NCI-H1105 treated with DMSO at 0.1 percent for 48 hours (cell line): ENCODE measurements around the gene OR11A1.

Experiments used
- DNase-seq: peaks from one replicate; lab custom pipeline; 2025; lab: John Stamatoyannopoulos, UW

OR11A1 gene, protein sequence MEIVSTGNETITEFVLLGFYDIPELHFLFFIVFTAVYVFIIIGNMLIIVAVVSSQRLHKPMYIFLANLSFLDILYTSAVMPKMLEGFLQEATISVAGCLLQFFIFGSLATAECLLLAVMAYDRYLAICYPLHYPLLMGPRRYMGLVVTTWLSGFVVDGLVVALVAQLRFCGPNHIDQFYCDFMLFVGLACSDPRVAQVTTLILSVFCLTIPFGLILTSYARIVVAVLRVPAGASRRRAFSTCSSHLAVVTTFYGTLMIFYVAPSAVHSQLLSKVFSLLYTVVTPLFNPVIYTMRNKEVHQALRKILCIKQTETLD

DNA sequence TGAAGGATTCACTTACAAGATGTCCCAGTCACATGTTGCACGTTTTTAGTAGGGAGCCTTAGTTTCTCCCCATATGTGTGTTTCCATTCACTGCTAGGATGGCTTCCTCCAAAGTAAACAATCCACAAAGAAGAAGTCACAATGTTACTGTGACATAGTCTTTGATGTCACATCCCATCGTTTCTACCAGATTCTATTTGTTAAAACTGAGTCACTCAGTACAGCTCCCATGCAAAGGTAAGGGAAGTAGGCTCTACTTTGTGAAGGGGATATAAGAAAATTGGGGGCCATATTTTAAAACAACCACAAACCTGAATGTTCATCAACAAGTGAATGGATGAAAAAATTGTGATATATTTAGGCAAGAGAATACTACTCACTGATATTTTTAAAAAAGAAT, at the start of gene OR11A1, which contains the start of gene OR2H1:
TSS of gene OR11A1 (minus strand) at position 101 of the 400 bp plus-strand sequence. CDS start 29,430 bp downstream, outside the sequence.
TSS of gene OR2H1 (plus strand) at position 185 of the 400 bp plus-strand sequence. CDS start 4,615 bp downstream, outside the sequence.
- no peak for DNase-seq

DNA sequence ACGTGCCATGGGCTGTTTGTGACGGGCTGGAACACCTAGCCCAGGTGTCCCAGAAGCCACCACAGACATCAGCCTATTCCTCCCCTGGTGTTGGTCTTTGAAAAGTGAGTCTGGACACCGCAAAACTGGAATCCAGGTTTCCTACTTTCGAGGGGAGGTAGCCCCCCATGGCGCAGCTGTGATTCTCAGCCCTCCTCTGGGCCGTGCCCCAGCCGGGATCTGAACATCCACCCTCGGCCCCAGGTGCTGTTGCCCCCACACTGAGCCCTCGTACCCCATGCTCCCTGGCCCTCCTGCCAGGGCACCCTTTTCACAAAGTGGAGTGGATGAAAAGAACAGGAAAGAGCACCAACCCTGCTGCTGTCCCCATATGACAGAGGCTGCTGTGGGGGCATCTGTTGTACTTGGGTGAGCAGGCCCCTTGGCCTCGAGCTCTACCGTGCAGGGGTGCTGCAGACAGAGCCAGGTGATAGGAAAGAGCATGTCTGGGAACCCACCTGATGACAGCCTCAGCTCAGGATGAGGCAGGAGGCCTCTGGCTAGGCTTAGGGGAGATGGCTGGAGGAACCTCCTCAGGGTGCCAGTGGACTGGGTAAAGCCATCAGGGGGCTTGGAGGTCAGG, 49.7 kb upstream of the OR11A1 start:
- DNase-seq, result no peak

DNA sequence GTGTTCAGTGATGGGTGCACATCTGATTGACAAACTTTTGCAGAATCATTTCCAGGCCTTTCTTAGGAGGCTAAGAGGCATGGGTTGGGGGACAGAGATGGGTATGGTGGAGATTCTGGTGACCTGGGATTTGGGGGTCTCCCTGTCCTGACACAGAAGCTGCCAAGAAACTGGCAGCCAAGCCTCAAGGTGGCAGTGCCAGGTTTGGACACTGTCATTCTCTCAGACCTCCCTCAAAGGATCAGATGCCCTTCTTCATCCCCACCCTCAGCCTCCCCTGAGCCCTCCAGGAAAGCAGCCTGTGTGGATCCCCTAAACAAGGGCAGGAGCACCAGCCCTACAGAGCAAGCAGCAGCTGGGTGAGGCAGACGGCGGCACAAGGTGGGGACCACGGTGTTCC, 48.9 kb upstream of the OR11A1 start:
- no peak for DNase-seq

DNA sequence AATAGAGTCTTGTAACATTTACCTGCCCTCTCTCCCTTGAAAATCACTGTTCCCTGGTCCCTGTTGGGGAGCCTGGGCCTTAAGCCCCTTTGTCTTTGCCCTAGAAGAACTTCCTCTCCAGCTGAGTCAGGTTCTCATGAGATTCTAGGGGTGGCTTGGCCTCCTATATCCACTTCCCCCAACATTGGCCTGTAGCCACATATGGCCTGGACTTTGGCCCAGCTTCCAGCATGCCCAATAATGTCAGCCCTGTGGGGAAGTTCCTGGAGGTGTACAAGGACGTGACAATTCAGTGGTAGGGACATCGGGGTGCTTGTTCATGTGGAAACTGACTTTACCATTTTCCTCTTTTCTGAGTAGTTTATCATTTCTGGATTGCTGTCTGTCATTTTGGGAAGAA, 48.1 kb upstream of the OR11A1 start:
- DNase-seq, result no peak

DNA sequence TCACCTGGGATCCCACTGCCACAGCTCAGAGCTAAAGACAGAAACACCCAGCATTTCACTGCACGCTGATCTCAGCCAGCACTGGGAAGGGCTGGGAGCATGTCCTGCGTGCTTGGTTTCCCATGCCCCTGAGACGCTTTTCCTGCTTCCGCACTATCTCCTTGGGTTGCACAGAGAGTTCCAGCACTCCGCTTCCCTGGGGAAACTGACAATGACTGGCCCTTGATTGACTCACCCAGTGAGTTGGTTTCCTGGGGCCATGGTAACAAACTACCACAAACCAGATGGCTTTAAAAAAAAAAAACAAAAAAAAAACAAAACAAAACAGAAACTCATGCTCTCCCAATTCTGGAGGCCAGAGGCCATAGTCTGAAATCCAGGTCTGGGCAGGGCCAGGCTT, 45.7 kb upstream of the OR11A1 start:
- DNase-seq, result no peak

DNA sequence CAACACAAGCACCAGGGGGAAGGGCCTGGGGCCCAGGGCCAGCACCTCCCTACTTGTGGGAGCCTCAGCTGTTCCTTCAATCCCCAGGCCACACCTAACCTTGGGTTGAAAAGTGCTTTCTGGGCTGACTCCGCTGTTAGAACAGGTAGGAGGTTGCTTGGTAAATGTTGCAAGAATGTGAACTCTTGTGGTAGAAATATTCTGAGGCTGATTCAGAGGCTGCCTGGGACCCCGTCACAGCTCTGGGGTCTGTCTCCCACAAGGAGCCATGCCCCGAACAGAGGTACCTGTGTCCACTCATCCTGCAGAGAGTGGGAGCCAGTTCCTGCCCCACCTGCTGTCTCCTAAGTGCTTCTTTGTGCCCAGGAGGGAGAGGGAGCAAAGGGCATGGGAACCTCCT, 45.3 kb upstream of the OR11A1 start:
- no peak for DNase-seq

DNA sequence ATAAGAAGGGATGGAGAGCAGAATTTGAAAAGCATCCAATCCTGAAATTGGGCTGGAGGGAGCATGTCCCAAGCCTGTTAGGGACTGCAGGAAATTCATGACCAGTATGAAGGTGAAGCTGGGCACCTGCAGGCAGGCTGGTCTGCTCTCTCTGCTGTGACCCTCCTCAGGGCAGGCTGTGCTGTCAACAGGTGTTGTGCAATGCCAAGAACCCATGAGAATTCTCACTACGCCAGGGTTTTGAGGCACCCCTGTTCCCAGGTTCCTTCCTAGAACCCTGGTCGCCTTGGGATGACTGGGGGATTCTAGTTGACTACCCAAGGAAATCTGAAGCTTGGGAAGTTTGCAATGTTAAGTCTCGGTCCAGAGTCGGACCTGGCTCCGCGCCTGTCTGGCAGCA, 44.2 kb upstream of the OR11A1 start:
- no peak for DNase-seq

DNA sequence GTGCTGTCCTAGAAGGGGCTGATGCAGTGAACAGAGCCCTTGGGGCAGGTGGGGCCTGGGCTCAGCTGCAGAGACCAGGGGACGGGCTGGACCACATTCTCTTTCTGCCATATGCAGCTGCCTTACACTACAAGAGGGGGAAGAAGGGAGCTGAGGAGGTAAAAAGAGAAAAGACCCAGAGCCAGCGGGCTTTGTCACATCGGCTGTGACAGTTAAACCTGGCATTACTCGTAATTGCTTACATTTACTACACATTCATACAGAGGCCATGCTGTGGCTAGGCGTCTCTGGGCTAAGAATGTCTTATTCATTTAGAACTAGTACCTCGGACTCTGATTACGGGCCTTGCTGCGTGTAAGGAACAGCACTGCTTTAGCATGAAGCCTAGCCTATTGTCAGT, 43.7 kb upstream of the OR11A1 start:
- no peak for DNase-seq

DNA sequence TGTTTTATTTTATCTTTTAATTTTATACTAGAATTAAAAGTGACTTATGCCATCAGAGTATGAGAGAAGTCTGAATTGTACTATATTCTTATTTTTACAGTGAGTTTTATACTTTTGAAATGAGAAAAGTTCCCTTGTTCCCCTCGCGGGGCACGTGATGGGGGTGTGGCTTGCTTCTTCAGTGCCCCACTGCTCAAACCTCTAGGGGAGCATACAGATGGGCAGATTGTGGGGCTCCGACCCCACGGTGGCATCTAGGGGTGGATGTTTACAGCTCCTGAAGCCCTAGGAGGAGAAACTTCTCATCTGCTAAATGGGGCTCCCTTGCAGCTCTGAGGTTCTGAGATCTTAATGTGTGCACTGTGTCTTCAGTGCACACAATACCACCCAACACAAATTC, 42.8 kb upstream of the OR11A1 start:
- DNase-seq, result no peak

DNA sequence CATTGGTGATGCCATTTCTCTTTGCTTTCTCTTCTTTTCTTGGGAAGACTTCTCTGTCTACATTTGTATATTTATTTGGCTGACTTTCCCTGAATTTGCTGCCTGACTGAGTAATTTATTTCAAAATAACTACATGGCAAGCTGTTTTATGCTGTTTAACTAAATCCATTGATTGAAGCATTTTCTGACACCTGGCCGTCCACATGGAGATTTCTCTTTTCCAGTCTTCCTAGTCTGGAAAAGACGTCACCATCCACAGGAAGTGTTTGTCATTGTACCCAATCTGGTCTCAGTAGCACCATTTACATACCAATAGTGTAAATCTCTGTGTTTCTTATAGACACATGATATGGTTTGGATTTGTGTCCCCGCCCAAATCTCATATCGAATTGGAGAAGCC, 40.1 kb upstream of the OR11A1 start:
- DNase-seq, result no peak

DNA sequence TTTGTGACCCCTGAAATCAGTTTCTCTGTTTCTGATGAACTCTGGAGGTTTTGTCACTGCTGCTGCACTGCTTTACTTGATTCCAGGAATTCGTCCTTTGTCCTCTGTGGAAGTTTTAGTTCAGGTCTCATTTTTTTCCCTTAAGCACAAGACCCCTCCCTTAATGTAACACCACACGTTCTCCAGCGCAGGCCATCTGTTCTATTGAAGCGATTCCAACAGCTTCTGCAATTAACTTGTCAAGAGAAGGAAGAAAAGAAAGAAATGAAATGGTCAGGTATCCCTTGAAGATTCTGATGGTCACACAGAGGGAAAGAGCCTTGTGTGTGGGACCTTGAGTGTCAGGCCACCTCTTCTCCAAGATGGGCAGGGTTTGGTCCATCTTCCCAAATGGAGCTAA, 38.7 kb upstream of the OR11A1 start:
- no peak for DNase-seq

DNA sequence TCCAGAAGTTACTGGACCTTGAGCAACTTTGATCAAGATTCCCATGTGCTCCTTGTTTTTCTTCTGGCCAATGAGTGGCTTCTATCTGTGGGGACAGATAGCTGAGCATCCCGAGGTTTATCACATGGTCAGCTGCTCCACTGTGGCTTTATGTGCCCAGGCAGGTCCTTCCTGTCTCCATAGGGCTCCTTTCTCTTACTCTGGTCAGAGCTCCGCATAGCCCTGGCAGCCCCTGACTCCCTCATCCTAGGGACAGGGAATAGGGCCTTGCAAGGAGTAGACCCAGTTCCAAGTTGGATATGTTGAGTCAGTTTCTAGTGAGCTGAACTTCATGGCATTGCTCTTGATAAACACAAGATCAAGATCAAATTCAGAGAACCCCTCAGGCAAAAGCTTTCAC, 37.3 kb upstream of the OR11A1 start:
- DNase-seq, result no peak

DNA sequence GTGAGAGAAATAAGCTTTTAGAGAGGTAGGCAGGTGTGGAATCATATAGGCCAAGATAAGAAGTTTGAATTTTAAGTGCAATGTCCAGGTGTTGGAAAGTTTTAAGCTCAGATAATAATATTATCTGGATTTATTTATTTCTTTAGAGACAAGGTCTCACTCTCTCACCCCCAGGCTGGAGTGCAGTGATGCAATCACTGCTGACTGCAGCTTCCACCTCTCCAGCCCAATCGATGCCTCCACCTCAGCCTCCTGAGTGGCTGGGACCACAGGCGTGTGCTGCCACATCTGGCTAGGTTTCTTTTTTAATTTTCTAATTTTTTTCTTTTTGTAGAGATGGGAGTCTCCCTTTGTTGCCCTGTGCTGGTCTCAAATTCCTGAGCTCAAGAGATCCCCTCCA, 36.4 kb upstream of the OR11A1 start:
- DNase-seq, result no peak

DNA sequence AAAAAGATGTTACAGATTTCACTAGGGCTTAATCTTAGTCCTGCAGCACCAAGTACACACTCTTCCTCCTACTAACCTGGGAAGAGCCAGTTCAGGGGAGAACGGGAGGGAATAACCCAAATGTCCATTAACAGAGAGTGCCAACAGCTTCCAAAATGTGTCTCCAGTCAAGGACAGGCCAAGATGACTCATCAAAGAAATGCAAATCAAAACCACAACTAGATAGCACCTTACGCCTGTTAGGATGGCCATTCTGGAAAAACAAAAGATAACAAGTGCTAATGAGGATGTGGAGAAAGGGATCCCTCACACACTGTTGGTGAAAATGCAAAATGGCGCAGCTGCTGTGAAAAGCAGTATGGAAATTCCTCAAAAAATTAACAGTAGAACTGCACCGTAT, 34.7 kb upstream of the OR11A1 start:
- no peak for DNase-seq

DNA sequence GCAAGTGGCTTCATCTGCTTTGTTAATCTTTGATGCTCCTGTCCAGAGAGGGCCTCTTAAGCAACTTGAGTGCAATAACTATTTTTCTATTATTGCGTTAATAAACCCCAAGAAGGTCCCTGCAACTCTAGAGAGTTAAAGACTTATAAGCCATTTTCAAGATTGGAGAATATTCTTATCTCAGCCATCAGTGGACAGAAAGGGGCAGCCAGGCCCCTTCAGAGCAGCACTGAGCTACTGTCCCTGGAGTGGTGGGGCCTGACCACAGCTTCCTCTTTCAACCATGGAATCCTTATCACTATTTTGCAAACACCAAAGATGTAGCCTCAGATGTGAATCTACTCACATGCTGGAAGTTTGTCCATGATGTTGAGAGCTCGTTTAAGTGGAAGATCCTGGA, 33.7 kb upstream of the OR11A1 start:
- DNase-seq, result no peak

DNA sequence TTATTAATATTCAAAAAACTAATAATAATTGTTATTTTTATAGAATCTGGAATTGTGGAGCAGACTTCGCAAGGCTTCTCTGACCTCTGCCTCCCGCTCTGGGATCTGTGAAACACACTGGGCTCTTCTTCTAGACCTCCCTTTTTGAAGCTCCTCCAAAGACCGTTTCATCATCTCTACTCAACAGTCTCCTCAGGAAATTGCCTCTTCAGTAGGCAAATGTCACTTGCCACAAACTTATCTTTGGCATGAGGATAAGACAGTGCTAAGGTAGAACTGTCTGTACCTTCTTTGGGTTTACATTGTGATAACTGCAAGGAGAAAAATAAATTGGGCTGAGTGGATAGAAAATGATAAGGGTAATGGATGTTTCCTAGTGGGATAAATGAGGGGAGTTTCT, 33.2 kb upstream of the OR11A1 start:
- no peak for DNase-seq

DNA sequence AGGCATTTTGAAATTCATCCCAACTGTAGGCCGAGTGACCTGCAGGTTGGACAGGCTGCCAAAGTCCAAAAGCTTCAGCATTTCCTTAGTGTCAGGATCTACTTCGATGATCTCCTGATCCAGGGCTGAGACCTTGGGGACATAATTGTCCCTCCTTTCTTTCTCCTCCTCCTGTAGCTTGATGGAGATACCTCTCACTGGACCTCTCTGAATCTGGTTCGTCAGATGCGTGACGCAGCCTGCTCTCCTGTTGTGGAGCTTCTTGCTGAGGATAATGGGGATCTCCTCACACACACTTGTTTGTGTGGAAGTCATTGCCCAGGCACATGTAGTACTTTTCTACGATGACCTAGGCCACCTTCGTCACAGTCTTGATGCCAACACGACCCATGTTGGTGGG, 32.4 kb upstream of the OR11A1 start:
- DNase-seq, result no peak

DNA sequence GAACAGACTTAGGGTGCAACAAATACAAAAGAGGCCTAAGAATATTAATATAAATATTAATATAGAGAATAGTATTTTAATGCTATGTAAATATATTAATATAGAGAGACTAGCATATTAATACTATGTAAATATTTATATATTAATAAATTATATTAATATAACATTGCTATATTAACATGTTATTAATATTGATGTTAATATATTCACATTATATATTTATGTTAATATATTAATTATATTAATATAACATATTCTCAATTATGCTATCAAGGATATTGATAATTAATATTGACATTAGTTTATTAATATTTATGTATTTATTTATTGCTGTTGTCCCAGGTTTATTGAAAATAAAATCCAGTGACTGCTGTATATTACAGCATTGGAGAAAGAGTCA, 32.0 kb upstream of the OR11A1 start:
- DNase-seq, result no peak

DNA sequence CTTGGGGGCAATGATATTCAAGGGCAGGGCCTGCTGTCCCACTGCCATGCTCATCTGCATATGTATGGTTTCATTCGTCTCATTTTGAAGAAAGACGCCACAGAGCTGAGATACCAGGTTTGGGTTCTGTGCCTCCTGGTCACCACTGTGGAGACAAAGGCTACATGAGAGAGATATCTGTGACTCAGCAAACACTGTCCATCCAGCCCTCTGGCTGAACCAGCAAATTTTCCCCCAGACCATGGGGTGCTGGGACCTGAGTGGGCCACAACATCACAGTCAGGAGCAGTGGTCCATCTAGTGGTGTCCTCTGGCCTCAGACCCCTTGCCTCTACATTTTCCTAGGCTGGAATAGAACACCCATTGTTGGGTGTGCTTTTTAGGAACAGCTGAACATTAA, 30.8 kb upstream of the OR11A1 start, which contains the start of gene MAS1L:
TSS of gene MAS1L (minus strand) at position 297 of the 400 bp plus-strand sequence. CDS start at position 243, 54 bp downstream.
- DNase-seq, result no peak

DNA sequence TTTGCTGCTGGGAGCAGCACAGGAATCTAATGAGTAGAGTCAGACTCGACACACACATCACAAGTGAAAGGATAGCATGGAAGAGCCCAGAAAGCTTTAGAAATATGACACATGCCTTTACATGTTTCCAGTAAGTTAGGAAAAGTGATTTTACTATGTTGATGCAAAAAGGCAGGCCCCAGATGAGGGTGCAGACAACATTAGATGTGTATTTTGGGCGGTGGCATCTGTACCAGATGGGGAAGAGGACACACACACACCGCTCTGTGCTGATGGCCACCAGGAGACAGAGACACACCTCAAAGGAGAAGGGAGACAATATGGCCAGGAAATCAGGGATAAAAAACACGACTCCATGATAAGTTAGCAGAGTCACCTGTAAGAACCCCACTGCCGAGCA, 30.3 kb upstream of the OR11A1 start:
- DNase-seq, result no peak

DNA sequence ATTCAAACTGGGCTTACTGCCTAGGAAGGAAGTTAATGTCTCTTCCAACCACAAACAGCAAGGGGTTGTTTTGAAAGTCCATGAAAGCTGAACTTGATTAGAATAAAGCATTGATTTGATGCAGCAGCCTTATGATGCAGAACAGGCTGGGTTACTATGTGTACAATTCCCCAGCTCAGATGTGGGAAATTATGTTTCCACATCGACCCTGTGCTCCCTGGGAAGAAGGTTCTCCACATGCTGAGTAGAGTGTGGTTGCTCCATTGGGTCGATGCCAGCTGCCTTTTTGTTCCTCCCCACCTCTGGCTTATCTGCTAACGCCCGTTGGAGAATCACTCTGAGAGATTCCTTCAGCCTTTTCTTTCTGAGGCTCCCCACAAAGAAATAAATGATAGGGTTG, 29.7 kb upstream of the OR11A1 start:
- DNase-seq, result no peak

DNA sequence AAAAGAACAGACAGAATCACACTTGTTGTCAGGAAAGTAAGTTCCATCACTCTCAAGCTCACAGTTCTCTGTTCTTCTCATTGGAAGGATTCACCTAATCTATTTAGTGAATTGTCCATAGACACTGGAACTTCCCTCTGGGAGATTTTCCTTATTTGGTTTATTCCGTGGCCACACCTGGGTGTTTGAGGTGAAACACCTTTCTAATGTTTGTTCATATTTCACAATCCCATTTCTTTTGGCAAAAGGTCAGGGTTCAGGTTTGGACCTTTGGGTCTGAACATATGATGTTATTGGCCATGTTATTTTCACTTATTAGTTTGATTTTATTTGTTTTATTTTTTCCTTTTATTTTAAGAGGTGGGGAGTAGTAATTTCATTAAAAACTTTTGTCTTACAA, 26.9 kb upstream of the OR11A1 start:
- DNase-seq, result no peak

DNA sequence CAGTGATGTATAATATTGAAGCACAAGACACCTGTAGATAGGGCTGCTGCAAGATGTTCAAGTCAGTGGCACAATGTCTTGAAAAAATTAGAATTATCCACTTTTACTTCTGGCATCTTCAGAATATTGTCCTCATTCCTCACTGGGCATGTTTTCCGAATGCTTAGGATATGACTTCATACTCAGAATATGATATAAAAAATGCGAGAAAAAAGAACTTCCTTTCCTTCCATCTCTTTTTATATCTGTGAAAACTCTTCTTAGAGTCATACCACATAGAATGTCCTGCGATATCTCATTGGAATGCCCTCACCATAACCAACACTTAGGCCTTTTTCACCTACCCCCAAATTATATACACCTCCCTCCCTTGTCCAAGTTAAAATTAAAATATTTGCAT, 26.3 kb upstream of the OR11A1 start:
- no peak for DNase-seq

DNA sequence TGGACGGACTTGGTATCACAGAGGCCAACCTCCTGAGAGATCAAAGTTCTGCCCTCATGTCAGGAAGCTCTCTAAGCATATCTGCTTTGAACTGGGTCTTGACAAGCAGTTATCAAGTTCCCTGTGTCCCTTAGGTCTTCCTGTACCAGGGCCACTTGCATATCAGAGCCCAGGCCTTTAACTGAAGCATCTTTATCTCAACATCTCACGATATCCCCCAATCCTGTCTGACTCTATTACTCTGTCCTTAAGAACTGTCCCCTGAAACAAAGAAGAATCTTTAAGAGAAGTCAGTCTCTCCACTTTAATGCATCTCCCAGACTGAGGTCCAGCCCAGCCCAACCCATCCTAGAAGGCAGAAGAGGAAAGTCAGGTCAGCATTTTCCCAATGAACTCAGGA, 22.7 kb upstream of the OR11A1 start:
- DNase-seq, result no peak
